H1 (cell line): ENCODE results near the gene MAST1. TPM values are rescaled to one million over a fixed set of nuclear protein-coding genes. Genes with fewer than 3 reads are reported as not detected.

Experiments used
- CHD2 ChIP-seq: IDR thresholded peaks from 2 replicates; pipeline ENCODE4 v1.6.1; 2012; ENCODE audit warnings: low read length, improper control_type of control experiment
- CTBP2 ChIP-seq: IDR thresholded peaks from 2 replicates; pipeline ENCODE4 v1.7.0; 2011; ENCODE audit warnings: borderline replicate concordance, mild to moderate bottlenecking, moderate library complexity, mixed read lengths, low read length; ENCODE audit not compliant: insufficient read depth, insufficient read length
- E2F6 ChIP-seq: IDR thresholded peaks from 2 replicates; pipeline ENCODE4 v1.6.1; 2012; ENCODE audit warnings: inconsistent platforms
- SAP30 ChIP-seq: fragments of 300-600 bp; sonication (generic); IDR thresholded peaks from 2 replicates; pipeline ENCODE4 v1.7.1; 2012; ENCODE audit warnings: low read length, moderate library complexity, mild to moderate bottlenecking, inconsistent platforms; ENCODE audit not compliant: insufficient read depth, insufficient replicate concordance
- YY1 ChIP-seq: IDR thresholded peaks from 2 replicates; pipeline ENCODE4 v1.6.1; 2011; ENCODE audit warnings: low read depth, mild to moderate bottlenecking, low read length
- polyA plus RNA-seq, 7 experiments: library from polyadenylated mRNA; depleted of rRNA in 3 of 7; stranded (reverse) in 5 of 7; unstranded in 2 of 7; fragments of >200 nt in 5 of 7; fragments of 200-250 nt in 2 of 7; gene quantifications; 1 replicate in 5 of 7; 2 replicates in 1 of 7; 4 replicates in 1 of 7; pipeline versions ENCODE4 v1.2.1 to v1.2.3, GENCODE V29; 2011 to 2013; ENCODE audit warnings: missing spikeins in 2 of 7, mixed read lengths in 2 of 7
- total RNA-seq: library from RNA; stranded (reverse); fragmentation: NEBNext Ultra II Directional; extraction: Animal tissue kit (Norgen Biotek cat#: 25700); gene quantifications from 2 replicates; pipeline ENCODE4 v1.2.1, GENCODE V29; 2021

Gene MAST1
- total and polyA plus RNA-seq, 2 of the 8 experiments (the other 6 are each of a cell fraction or from before 2014, with no cell fraction given) = 15.6 to 28.3 TPM

GRCh38 chr19:12793290-12794195 is 44.8 kb upstream of the MAST1 start (continued):
- TF ChIP-seq CHD2 (peak; percentile 64), E2F6 (peak; percentile 94), CTBP2 (peak; percentile 51), SAP30 (no peak), YY1 (peak; percentile 56; the same call in 1 of the 2 replicates)
